Measurements from ENCODE around the gene DPP8.

DNA sequence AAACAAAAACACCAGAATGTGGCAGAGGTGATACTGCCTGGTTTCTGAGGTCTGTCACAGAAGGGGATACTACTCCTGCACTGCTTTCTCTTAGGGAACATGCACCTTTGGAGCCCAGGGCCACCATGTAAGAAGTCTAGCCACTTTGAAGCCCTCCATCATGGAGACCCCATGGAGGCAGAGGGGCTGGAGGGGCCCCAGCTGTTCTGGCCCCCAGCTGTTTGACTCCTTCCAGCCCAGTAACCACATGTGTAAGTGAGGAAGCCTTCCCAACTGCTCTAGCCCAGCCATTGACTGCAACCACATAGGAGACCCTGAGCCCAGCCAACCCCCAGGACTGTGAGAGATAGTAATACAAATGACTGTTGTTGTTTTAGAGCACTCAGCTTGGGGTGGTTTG, 85.8 kb downstream of the DPP8 start:
- TF ChIP-seq, protein P1, sequence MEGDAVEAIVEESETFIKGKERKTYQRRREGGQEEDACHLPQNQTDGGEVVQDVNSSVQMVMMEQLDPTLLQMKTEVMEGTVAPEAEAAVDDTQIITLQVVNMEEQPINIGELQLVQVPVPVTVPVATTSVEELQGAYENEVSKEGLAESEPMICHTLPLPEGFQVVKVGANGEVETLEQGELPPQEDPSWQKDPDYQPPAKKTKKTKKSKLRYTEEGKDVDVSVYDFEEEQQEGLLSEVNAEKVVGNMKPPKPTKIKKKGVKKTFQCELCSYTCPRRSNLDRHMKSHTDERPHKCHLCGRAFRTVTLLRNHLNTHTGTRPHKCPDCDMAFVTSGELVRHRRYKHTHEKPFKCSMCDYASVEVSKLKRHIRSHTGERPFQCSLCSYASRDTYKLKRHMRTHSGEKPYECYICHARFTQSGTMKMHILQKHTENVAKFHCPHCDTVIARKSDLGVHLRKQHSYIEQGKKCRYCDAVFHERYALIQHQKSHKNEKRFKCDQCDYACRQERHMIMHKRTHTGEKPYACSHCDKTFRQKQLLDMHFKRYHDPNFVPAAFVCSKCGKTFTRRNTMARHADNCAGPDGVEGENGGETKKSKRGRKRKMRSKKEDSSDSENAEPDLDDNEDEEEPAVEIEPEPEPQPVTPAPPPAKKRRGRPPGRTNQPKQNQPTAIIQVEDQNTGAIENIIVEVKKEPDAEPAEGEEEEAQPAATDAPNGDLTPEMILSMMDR (IDR thresholded peaks at IDR 0.05) = no peak
- TF ChIP-seq POLR2A (IDR thresholded peaks at IDR 0.05) = no peak

Measured in esophagus squamous epithelium (tissue), 4 donors.